HG02840 (cell line): ENCODE results near the gene ESRRB.

Experiments used
- ATAC-seq: cut with Tn5 transposase; IDR thresholded peaks from one replicate; pipeline ENCODE4 v1.9.1; 2021; ENCODE audit warnings: mild to moderate bottlenecking, moderate library complexity, moderate number of reproducible peaks; ENCODE audit not compliant: unreplicated experiment, low FRiP score

The ESRRB gene

GRCh38 chr14:76351941-76352340, 24.0 kb upstream of the ESRRB start:
- no peak for ATAC-seq

GRCh38 chr14:76352639-76353281, 23.2 kb upstream of the ESRRB start:
- ATAC-seq: no peak

- no peak for ATAC-seq
These were observed 21.6 kb upstream of the ESRRB start for GRCh38 chr14:76354310-76354709.

GRCh38 chr14:76355771-76356170, 20.2 kb upstream of the ESRRB start:
- ATAC-seq: no peak

DNA sequence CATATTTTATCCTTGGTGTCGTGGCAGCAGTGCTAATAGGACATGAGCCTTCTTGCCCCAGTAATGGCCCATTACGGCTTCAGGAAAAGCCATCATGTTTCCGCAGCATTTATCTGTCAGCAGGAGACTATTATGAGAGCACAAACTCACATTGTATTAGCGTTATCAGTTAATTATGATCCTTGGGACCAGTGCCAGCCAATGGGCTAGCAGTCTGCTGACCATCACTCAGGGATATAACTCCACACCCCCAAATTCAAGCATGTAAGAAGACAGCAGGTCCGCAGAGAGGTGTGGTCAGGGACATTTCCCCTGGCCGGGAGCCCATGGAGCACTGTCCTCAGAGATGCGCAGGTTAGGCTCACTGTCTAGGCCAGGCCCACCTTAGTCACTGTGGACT, 4.9 kb upstream of the ESRRB start:
- no peak for ATAC-seq

DNA sequence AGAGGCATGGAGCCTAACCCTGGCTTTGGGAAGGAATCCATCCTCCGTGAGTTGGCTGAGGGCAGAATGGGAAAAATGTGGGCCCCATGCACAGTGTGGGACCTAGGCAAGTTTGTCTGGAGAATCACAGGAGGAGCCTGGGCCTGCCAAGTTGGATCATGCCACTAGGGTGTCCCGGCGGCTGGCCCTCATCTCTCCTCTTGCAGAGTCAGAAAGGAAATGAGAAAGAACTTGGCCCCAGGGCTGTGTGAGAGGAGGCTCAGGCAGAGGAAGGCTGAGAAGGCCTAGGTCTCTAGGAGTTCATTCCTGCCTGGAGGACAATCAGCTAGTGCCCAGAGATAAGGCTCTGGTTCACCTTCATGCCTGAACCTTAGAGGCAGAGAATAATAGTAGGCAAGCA, 2.5 kb upstream of the ESRRB start:
- no peak for ATAC-seq

DNA sequence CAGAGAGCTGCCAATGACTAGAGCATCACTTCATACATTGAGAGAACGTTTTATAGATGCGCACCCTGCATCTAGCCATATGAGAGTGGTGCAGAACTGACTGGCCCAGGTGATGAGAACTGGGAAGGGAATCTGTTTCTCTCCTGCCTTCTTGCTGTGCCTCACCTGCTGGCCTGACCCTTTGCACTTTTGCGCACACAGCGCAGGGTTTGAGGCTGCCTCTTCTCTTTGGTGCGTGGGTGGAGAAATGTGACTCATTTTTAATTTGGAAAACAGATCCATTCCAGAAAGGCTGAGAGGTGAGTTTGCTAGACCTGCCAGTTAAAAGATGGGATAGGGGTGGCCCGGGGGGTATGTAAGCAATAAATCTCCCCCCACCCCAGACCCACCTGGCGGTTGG, 453 bp upstream of the ESRRB start:
- ATAC-seq: no peak

GRCh38 chr14:76376409-76376877, 506 bp downstream of the ESRRB start:
- no peak for ATAC-seq

DNA sequence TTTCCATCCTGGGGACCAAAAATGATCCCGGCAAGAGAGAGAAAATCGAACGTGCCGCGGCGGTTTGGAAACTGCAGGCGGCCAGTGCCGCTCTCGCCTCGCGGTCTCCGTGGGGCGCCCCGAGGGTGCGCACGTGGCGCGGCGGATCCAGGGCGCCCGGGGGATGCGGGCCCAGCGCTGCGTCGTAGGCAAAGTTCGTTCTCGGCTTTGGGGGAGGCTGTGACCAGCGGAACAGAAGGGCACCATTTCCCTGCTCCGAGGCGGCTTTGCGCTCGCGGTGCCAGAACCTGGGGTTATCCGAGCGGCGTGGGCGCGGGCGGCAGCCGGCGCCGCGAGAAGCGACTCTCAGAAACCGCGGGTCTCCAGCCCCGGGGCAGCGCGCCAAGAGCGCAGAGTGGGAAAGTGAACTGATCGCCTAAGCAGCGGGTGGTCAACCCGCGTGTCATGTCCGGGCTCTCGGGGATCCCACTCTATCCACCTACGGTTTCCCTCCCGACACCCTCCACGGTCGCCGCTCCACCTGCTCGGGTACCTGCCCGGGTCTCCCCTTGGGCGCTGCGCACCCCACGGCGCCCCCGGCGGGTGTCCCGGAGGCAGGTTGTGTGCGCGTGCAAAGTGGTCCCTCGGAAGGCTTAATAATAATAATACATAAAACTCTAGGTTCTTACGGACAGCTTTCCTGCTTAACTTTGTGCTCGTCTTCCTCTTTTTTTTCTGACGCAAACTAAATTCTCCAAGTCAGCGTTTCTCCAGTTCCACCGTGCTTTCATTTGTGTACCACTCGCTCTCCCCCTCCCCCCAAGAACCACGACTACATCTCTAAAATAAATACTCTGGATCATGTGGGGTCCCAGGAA, 1.2 kb downstream of the ESRRB start:
- ATAC-seq: no peak

- no peak for ATAC-seq
These were observed 1.8 kb downstream of the ESRRB start for GRCh38 chr14:76377735-76378074.

- no peak for ATAC-seq
These were observed 5.1 kb downstream of the ESRRB start for GRCh38 chr14:76380991-76381390.

DNA sequence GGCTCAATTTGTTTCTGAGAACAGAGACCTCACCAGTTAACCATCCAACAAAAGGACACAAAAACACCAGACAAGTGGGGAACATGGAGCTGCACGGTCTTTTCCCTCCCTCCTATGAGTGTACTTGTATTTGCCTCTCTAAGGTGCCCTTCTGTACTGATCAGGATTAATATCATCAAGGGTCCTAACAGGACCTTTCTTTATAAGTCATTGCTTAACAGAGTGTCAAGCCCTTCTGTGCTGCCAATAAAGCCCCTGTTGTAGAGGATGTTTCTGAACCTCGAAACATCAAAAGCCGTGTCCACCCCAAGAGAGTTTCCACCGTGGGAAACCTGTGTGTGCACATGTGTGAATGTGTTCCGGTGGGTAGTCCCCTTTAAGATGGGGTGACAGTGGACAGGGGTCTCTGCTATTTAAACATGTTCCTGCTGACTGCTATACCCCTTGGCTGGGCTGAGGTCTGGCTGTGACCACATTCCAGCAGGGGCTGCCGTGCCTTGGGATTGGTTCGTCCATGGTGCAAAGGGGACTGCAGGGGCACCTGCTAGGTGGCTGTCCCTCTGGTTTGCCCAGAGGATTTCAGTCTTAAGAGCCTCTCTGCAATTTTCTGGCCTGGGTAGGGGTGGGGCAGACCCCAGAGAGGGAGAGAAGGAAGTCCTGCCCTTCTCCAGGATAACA, 6.0 kb downstream of the ESRRB start:
- no peak for ATAC-seq

DNA sequence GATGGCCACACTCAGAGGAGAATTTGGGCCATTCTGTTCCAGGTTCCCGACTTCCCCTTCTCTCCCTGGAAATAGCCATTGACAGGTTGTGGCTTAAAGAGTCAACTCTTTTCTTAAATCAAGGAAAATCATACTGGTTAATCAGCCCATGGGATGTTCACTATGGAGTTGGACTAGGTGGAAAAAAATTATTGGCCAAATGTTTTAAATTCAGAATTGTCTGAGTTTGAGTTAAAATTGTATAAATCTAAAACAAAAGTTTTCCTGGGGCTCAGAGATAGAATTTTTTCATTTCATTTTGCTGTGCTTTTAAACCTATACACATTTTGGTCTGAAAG, 6.5 kb downstream of the ESRRB start:
- ATAC-seq: no peak

DNA sequence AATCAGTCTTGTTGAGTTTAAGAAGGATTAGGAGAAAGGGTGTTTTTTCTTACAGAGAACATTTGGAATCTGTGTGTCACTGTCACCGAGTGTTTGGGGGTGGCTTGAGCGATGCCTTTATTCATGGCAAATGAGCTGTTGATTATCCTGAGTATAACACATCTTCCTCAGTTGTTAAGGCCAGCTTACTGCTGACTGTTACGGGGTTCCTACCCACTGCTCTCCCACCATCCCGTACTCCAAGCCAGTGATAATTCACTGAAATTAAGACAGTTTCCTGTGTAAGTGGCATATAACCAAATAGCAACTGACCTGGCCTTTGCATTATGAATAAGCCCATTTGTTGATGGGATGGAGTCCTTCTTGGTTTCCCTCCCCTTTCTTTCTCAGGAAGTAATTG, 9.5 kb downstream of the ESRRB start:
- no peak for ATAC-seq

- no peak for ATAC-seq
These were observed 11.2 kb downstream of the ESRRB start for GRCh38 chr14:76386944-76387782.

- no peak for ATAC-seq
These were observed 13.9 kb downstream of the ESRRB start for GRCh38 chr14:76389841-76390240.

DNA sequence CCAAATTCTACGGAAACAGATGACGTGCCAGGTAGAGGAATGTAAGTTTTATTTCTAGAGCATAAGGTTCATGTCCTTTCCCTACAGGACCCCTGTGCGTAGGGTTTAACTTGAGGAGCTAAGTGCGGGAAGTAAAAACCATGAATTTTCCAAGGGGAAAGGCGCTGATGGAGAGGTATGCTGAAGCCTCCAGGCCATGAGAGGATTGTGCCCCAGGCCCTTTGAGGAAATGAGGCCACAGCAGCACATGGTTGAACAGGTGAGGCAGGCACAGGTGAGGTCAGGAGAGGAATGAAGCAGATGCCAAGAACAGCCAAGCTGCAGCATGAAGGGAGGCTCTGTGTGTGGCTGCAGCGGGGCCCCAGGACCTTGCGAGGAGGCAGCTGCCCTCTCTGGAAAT, 14.7 kb downstream of the ESRRB start:
- no peak for ATAC-seq

GRCh38 chr14:76391981-76392690, 16.2 kb downstream of the ESRRB start:
- no peak for ATAC-seq

- no peak for ATAC-seq
These were observed 18.6 kb downstream of the ESRRB start for GRCh38 chr14:76394569-76394968.

DNA sequence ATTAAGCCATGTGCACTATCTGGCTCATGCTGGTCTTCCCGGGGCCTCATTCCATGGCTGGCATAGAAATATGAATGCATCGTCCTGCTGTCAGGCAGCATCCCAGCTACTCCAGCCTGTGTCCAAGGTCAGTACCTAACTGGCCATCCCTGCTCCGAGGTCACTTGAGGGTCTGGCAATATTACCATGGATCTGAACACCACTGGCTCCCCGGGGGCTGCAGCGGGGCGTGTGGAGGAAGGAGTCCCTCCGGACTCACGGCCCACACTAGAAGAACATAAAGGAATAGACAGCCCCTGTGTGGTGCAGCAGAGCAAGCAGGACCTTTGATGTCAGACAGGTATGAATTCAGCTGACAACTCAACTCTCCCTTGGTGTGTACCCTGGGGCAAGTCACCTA, 19.2 kb downstream of the ESRRB start:
- ATAC-seq: no peak
